PC-9 (cell line): ENCODE results near the gene UBQLN3. TPM values are rescaled to one million over a fixed set of nuclear protein-coding genes. Genes with fewer than 3 reads are reported as not detected.

ENCODE experiments used
- BruUV-seq: library from RNA; stranded (reverse); fragments of 400-500 nt; replicated peaks from 2 replicates; lab custom pipeline; 2021; lab: Mats Ljungman, UMichigan
- CTCF ChIA-PET: fragments of 300-600 bp; sonication (Branson Sonifier 250); formaldehyde crosslinking; loops from one replicate; lab custom pipeline; 2022; ENCODE audit warnings: antibody characterized with exemption; lab: Charles Lee
- POLR2A ChIA-PET: fragments of 300-600 bp; sonication (Branson Sonifier 250); formaldehyde crosslinking; loops from one replicate; lab custom pipeline; 2022; ENCODE audit warnings: antibody characterized with exemption; ENCODE audit not compliant: unreplicated experiment; lab: Charles Lee
- DNase-seq, 2 experiments: peaks; one replicate each; pipeline versions ENCODE4 v3.0.0 to v3.0.0-alpha.2; 2015 to 2022; ENCODE audit warnings: mixed read lengths in 1 of 2
- H2AFZ ChIP-seq: fragments of 200-600 bp; sonication (generic); 2 replicates; pipeline ENCODE4 v1.8.1; 2017; ENCODE audit warnings: antibody characterized with exemption
- H3F3A ChIP-seq: fragments of 200-600 bp; sonication (generic); 2 replicates; pipeline ENCODE4 v1.8.1; 2017; ENCODE audit warnings: antibody characterized with exemption, mild to moderate bottlenecking, low read depth; ENCODE audit not compliant: insufficient read depth
- H3K27ac ChIP-seq: fragments of 200-600 bp; sonication (generic); 2 replicates; pipeline ENCODE4 v1.6.1; 2016; ENCODE audit warnings: mixed run types
- H3K27me3 ChIP-seq: fragments of 200-600 bp; sonication (generic); 2 replicates; pipeline ENCODE4 v1.6.1; 2016; ENCODE audit warnings: low read depth, mixed run types; ENCODE audit not compliant: insufficient read depth
- H3K36me3 ChIP-seq: fragments of 200-600 bp; sonication (generic); 2 replicates; pipeline ENCODE4 v1.6.1; 2016; ENCODE audit warnings: low read depth, mixed run types
- H3K4me1 ChIP-seq: fragments of 200-600 bp; sonication (generic); replicated peaks from 2 replicates; pipeline ENCODE4 v1.6.1; 2016; ENCODE audit warnings: mixed run types; ENCODE audit not compliant: insufficient read depth
- H3K4me2 ChIP-seq: fragments of 200-600 bp; sonication (generic); 2 replicates; pipeline ENCODE4 v1.6.1; 2017; ENCODE audit warnings: mixed run types
- H3K4me3 ChIP-seq: fragments of 200-600 bp; sonication (generic); 2 replicates; pipeline ENCODE4 v1.6.1; 2016; ENCODE audit warnings: mixed run types
- H3K79me2 ChIP-seq: fragments of 200-600 bp; sonication (generic); 2 replicates; pipeline ENCODE4 v1.6.1; 2017; ENCODE audit warnings: low read depth, mixed run types
- H3K9me2 ChIP-seq: fragments of 200-600 bp; sonication (generic); 2 replicates; pipeline ENCODE4 v1.8.1; 2017; ENCODE audit warnings: mild to moderate bottlenecking; ENCODE audit not compliant: insufficient read depth
- H3K9me3 ChIP-seq: fragments of 200-600 bp; sonication (generic); 2 replicates; pipeline ENCODE4 v1.8.1; 2016; ENCODE audit warnings: low read depth; ENCODE audit not compliant: insufficient read depth
- H4K20me1 ChIP-seq: fragments of 200-600 bp; sonication (generic); 2 replicates; pipeline ENCODE4 v1.8.1; 2017; ENCODE audit not compliant: insufficient read depth
- CTCF ChIP-seq: fragments of 200-600 bp; sonication (generic); conservative IDR thresholded peaks from 2 replicates; pipeline ENCODE4 v1.6.1; 2017; ENCODE audit warnings: mixed run types, antibody characterized with exemption, mild to moderate bottlenecking, moderate library complexity
- EZH2 ChIP-seq: fragments of 200-600 bp; sonication (generic); IDR thresholded peaks from 2 replicates; pipeline ENCODE4 v1.8.0; 2017; ENCODE audit warnings: antibody characterized with exemption, low read depth
- intact Hi-C: fragments of 100-400 bp; cut with micrococcal nuclease; formaldehyde crosslinking; loops from one replicate; pipeline ENCODE4 v1.10.0; 2022; ENCODE audit not compliant: unreplicated experiment
- total RNA-seq: library from RNA; stranded (reverse); gene quantifications from 2 replicates; pipeline ENCODE4 v1.2.3, GENCODE V29; 2021

UBQLN3 gene
- total RNA-seq, 1 experiment from 2014 or later = not detected

GRCh38 chr11:5528495-5528894, 18.7 kb upstream of the UBQLN3 start:
- ChIA-PET POLR2A (no interaction called here), CTCF (no interaction called here)
- Histone ChIP-seq H3K27me3 (peaks cover 10% of the 10 kb centered on the region), H4K20me1 (no peaks in the 10 kb centered on the region), H3K9me2 (no peaks in the 10 kb centered on the region), H3K79me2 (no peaks in the 10 kb centered on the region), H3K4me2 (no peak overlapping the region), H3K4me3 (no peak overlapping the region), H3K4me1 (no peaks in the 10 kb centered on the region), H3K9me3 (no peaks in the 10 kb centered on the region), H3F3A (no peaks in the 10 kb centered on the region), H3K27ac (no peak overlapping the region), H2AFZ (no peak overlapping the region), H3K36me3 (no peaks in the 10 kb centered on the region)
- no peak for TF ChIP-seq EZH2
- TF ChIP-seq CTCF = no peak
- no TSS peak for BruUV-seq
- no peak for DNase-seq
- intact Hi-C loops = no loop called here

- Histone ChIP-seq H4K20me1 (no peaks in the 10 kb centered on the region), H3K9me2 (no peaks in the 10 kb centered on the region), H3K9me3 (no peaks in the 10 kb centered on the region), H2AFZ (no peak overlapping the region), H3K27ac (no peak overlapping the region), H3K4me1 (no peaks in the 10 kb centered on the region), H3K4me2 (no peak overlapping the region), H3F3A (no peaks in the 10 kb centered on the region), H3K36me3 (no peaks in the 10 kb centered on the region), H3K27me3 (peaks cover 10% of the 10 kb centered on the region), H3K79me2 (no peaks in the 10 kb centered on the region), H3K4me3 (no peak overlapping the region)
- CTCF ChIA-PET = no interaction called here
- no peak for DNase-seq
- BruUV-seq = no TSS peak
- TF ChIP-seq CTCF = no peak
- TF ChIP-seq EZH2 = no peak
- intact Hi-C loops = no loop called here
- POLR2A ChIA-PET = no interaction called here
These were observed 18.0 kb upstream of the UBQLN3 start for GRCh38 chr11:5527716-5528115.

- ChIA-PET CTCF (no interaction called here), POLR2A (no interaction called here)
- H3F3A ChIP-seq = no peaks in the 10 kb centered on the region
- no peak for DNase-seq
- peaks cover 10% of the 10 kb centered on the region for H3K27me3 ChIP-seq
- H3K36me3 ChIP-seq = no peaks in the 10 kb centered on the region
- H3K4me3 ChIP-seq = no peak overlapping the region
- intact Hi-C loops = no loop called here
- no peaks in the 10 kb centered on the region for H3K9me3 ChIP-seq
- H3K4me1 ChIP-seq = no peaks in the 10 kb centered on the region
- no peaks in the 10 kb centered on the region for H3K79me2 ChIP-seq
- no peak overlapping the region for H2AFZ ChIP-seq
- BruUV-seq = no TSS peak
- no peak overlapping the region for H3K27ac ChIP-seq
- H3K4me2 ChIP-seq = no peak overlapping the region
- no peaks in the 10 kb centered on the region for H4K20me1 ChIP-seq
- no peaks in the 10 kb centered on the region for H3K9me2 ChIP-seq
- TF ChIP-seq CTCF (no peak), EZH2 (no peak)
These were observed 15.0 kb upstream of the UBQLN3 start for GRCh38 chr11:5524756-5525155.
